HTR-8/SVneo (cell line): ENCODE results near the gene WNT5B.
"Not testable (repeated sequence)": the region's sequence is repeated elsewhere in the genome, so short reads cannot be mapped to it uniquely, and the experiment has no call there.

Experiments used
- DNase-seq: peaks from one replicate; pipeline ENCODE4 v3.0.0; 2011; ENCODE audit warnings: low spot score, mixed read lengths; ENCODE audit not compliant: insufficient read length
- FAIRE-seq: peaks from 2 replicates; lab custom pipeline; 2011; peaks lifted over from hg19 to GRCh38; lab: Jason Lieb, UNC

WNT5B gene

DNA sequence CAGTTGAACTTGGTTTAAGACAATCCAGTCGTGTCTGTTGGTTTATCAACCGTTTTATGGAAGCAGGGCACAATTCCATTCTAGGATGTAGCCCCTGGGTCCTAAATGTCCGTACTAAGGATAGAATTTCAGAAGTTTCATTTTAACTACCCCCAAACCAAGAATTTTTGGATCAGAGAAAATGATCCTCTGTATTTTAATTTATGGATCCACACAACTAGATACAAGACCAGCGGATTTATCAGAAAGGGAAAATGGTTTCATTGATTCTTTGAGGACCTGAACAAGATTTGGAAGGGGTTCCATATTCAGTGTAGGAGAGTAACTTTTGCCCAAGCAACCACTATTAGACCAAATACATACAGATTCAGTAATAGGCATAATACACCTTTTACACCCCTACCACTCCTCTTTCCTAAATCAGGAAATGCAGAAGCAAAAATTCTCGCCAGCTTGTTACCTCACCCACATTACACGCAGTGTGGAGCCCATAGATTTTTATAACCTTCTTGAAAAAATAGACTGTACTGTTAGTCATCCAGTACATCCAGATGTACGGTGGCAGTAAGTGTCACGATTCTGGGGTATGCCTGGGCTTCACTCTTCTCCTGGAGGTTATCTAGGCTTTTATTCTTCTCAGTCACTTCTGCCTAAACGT, 33.2 kb upstream of the WNT5B start:
- FAIRE-seq (no peak), DNase-seq (no peak)

DNA sequence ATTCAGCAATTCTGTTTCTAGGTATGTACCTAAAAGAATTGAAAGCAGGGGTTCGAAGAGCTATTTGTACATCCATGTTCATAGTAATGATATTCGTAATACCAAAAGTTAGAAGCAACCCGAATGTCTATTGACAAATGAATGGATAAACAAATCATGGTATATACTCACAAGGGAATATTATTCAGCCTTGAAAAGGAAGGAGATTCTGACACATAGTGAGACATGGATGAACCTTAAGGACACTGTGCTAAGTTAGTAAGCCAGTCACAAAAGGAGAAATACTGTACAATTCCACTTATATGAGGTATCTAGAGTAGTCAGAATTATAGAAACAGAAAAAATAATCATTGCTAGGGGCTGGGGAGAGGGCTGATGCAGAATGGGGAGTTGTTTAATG, 30.3 kb upstream of the WNT5B start:
- no peak for FAIRE-seq

DNA sequence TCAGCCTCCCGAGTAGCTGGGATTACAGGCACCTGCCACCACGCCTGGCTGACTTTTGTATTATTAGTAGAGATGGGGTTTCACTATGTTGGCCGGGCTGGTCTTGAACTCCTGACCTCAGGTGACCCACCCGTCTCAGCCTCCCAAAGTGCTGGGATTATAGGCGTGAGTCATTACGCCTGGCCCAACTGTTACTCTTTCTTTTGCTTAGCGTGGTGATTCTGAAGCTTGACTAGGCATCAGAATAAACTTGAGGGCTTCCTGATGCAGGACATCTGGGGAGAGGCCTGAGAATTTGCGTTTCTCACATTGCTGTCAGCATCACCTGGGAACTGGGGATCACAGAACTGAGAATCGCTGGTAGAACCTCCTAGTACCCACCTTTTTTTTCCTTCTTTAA, 26.3 kb upstream of the WNT5B start:
- not testable (repeated sequence) for DNase-seq

More for the DNA sequence above, 30.3 kb upstream of the WNT5B start:
- no peak for DNase-seq

DNA sequence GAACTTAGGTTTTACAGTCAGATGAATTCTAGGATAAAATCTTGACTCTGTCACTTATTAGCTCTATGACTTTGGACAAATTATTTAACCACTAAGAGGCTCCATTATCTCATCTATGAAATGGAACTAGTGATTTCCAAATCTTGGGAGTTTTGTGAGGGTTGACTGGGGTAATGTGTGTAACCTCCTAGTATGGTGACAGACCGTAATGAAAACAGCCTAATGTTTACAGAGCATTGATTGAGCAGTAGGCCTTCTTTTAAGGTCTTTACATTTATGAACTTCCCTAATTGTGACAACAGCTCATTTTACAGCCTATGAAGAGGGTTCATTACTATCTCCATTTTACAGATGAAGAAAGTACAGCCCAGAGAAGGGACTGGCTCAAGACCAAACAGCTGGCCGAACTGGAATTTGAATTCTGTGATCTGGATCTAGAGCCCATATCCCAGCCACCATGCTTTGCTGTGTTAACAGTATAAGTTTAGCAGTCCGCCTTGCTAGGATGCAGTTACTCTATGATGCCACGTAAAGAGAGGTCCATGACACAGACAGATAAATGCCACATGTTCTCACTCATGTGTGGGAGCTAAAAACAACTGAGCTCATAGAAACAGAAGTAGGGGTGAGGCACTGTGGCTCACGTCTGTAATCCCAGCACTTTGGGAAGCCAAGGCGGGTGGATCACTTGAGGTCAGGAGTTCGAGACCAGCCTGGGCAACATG, 25.6 kb upstream of the WNT5B start:
- no peak for DNase-seq
- peak; percentile 79 for FAIRE-seq

More for the DNA sequence above, 26.3 kb upstream of the WNT5B start:
- FAIRE-seq, result not testable (repeated sequence)

DNA sequence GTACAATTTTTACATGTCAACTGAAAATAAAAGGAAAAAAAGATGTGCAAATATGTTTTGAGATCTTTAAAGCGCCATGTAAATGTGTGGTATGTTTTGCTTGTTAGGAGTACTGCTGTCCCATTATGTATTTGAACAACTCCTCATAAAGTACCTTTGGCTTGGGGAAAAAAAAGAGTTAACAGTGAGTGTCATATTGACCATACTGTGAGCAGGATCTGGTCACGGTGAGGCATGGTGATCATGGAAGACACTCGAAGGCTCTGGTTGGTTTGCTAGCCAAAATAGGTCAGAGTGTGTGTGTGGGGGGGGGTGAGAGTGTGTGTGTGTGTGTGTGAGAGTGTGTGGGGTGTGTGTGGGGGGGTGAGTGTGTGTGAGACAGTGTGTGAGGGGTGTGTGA, 24.6 kb upstream of the WNT5B start:
- FAIRE-seq (no peak), DNase-seq (no peak)

DNA sequence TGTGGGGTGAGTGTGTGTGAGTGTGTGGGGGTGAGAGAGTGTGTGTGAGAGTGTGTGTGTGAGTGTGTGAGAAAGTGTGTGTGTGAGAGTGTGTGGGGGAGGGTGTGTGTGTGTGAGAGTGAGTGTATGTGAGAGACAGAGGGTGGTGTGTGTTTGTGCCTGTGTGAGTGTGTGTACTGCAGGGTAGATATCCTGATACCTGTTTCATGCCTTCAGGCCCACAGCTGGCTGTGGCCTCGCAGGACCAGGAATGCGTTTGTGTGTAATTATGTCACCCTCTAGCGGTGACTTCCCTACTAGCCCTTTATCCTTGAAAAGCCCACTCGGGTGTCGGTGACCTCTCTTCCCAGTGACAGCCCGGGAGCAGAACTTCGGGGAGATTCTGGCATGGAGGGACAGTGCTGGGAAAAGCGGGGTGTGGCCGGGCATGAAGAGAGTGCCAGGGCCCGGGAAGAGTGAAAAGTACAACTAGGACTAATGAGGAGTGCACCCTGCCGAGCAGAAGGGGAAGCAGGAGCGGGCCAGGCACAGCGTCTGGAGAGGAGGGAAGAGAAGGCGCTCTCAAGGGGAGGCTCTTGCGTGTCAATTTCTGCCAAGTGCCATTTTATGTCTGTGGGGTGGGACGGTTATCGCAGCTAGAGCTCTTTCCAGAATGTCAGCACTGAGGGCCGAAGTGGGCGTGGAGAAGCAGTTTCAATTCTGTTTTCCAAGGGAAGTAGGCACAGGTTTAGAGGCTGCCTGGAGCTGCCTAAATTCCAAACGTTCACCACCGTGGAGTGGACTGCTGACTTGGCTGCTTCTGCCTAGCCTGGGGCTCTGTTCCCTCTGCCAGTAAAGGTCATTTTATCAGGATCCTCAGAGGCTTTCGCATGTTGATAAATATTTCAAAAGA, 23.7 kb upstream of the WNT5B start:
- peak; percentile 94 for DNase-seq
- FAIRE-seq, result peak; percentile 100

DNA sequence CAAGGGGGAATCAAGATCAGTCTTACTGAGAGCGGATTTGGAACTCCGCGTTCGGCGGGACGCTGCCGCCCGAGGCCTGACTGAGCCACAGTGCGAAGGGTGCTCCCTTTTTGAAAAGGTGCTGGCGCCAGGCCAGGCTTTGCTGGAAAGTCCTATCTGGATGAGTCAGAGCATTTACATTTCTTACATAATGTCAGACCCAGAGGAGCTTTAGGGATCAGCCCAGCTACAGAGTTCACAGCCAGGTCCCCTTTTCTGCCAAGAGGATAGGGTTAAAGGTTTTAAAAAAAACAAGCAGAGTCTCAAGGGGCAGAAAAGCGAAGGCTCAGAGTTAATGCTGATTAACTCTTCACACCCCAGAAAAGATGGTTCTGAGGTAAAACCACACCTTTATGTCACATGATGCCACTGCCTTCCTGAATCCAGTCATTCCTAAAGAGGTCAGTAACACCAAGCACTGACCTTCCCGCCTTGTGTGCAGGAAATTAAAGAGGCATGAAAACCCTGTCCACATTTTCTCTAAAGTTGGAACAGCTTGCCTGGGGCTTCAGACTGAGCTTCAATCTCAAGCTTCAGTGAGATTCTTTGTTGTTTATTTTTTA, 22.9 kb upstream of the WNT5B start:
- DNase-seq, result peak; percentile 92
- peak; percentile 20 for FAIRE-seq

DNA sequence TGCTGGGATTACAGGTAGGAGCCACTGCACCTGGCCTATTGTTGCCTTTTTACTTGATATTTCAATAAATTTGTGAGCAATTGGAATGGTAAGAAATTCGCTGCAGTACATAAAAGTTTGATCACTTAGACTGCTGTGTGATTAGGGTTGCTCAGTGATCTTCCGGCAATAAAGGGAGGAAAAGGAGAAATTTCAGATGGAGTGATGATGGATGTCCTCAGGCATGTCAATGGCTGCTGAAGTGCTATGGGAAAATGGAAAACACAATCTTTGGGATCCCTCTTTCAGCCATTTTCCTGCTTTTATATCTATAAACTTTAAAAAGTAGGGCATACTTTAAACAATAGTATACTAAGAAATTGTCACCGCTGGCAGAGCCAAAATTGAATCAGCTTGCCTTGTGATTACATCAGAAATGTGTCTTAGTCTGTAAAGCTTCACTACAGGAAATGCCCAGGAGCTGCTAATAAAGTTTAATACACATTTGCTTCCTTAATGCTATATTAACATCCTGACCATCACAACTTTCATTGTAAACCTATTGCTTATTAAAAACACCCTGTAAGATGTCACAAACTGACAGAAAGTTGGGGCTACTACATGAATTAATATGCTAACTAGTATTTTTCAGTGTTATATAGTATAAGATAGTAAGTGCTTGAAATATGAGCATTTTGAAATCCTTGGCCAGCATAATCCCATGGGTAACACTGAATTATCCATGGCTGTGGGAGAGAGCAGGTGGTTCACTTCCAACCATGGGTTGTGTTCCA, 20.9 kb upstream of the WNT5B start:
- no peak for DNase-seq
- FAIRE-seq, result no peak

DNA sequence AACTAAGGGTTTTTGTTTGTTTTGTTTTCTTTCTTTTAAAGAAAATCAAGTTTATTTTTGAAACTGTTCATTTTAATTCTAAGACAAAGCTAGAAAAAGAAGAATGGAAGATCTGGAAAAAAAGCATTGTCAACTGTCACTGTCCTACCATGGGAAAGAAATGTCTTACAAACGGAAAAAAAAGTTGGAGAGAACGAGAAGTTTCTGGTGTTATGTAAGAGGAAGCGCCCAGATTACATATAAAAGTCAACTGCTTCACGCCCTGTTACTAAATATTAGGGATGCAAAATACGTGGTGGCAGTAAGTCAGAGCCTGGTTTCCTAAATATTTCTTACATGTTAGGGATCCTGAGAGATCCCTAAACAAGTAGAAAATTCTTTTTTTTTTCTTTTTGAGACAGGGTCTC, 20.3 kb upstream of the WNT5B start:
- FAIRE-seq (no peak), DNase-seq (no peak)

DNA sequence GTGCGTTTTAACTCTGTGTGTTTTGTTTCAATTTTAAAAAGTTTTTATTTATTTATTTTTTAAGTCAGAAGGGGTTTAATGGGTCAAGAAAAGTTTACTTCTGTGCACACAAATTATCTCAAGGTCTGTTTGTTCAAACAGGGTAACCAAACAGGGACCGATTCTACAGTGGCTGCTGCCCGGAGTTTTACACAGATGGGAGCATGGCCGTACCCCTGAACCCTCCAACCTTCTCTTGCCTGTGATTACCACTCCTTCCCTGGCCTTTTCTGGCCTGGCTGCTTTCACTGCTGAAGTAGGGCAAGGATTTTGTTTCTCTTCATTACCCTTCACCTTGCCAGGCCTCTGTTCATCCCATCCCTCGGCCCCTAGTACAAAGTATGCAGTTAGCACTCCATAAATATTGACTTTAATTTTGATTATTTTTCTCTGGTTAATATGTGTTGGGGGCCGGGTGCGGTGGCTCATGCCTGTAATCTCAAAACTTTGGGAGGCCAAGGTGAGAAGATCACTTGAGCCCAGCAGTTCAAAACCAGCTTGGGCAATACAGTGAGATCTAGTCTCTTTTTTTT, 18.9 kb upstream of the WNT5B start:
- no peak for DNase-seq
- FAIRE-seq, result peak; percentile 4

DNA sequence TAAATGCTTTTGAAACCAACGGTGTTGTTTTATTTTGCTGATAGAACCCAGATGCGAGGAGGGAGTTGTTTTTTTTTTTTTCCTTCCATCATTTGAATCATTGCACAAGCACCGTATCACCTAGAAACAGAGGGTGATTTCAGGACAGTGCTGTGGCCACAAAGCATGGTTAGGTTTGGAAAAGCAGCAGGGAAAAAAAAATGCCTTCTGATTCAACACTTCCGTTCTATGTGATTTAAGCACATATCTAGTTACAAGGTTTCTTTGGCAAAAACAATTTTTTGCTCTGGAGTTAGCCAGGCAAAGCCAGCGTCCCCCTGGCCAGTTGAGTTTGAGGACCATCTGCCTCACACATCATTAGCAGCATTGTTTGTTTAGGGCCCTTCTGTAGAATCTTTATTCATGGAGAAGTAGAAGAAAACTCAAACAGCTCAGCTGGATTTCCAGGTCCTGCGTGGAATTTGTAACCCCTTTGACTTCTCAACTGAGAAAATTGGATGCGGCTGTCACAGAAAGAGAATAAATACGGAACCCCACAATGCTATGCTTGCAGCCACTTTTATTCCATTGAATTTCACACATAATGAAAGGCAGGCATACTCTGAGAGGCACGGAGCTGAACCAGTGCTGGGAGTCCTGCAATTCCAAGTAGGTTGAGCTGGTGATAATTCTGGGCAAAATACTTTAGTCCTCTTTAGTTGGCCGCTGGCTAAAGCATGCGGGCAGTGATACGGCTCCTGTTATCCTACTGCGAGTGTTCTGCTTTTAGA, 17.0 kb upstream of the WNT5B start:
- DNase-seq, result no peak
- FAIRE-seq, result peak; percentile 86

DNA sequence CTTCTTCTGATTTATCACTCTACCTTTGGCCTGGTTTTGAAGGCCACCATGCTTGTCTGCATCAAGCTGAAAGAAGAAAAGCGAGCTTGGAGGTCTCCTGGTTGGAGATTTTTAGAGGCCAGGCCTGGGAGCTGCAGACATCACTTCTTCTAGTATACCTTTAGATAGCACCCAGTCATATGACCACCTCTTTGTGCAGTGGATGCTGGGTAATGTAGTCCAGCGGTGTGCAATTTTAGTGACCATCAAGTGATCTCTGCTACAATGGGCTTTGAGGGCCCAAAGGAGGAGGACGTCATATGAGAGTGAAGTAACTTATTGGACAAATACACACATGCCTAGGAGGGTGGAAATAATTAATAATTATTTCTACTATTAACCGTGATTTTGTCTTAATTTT, 15.2 kb upstream of the WNT5B start:
- DNase-seq (no peak), FAIRE-seq (peak; percentile 85)

DNA sequence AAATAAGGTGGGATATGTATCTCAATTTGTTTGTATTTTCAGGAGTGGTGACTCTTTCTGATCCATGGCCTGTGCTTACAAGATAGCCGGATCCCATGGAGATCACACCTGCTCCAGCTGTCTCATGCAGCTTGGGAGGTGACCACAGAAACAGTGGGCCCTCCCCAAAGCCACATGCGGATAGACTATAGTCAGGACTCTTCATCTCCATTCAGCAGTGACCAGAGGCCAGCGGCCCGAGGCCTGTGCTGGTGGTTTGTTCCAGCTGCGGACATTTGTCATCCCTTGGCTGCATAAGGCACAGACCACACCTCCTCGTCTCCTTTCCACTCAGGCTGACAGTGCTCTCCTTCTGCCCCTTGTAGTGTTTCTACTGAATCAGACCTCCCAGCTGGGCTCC, 14.7 kb upstream of the WNT5B start:
- DNase-seq (no peak), FAIRE-seq (peak; percentile 72)

DNA sequence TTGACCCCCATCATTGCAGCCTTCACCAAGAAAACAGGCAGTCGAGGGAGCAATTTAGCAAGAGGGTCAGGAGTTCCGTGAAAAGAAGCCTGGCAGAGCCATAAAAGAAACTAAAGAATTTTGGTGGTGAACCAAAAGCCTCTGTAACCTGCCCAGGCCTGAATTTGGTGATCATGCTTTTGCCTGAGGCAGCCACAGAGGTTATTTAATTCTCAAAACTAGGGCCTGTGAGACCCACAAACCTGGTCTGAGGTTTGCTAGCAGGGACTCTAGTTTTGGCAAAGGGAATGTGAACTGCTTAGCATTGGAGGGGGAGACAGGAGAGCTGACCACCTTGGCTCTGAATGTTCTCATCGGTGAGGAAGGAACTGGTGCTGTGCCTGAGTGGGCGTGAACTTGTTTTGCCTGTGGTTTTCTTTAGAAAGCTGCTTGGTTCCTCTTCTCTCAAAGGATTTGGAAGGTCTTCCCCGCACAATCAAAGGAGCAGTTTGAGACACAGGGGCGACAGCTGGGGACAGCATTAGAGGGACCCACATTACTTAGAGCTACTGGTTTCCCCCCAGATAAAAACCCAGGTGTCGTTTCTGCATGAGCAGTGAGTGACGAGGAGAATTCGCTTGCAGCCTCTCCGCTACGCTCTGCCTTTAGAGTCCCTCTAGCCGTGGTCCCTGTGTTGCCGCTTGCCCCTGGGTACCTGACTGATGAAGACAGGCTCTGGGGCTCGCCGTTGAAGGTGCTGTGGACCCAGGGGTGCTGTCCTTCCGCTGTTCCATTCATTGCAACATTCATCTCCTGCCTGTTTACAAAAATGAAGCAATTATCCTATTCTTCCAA, 12.6 kb upstream of the WNT5B start:
- DNase-seq, result no peak
- FAIRE-seq, result peak; percentile 66

DNA sequence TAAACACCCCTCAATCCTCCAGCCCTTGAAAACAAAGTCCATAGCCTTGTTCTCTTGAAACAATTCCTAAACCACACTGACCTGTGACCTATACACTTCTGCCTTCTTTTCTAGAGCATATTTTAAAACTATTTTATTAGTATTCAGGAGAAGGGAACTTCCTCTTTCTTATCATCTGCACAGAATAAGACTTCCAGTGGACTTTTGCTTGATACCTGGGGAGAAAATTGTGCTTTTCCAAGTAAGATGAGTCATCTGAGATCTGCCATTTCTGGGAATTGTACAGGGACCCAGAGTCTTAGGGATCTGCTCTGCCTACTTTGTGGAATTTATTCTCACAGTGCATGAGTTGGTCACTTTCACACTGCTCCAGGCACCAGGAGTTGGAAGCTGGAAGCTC, 10.5 kb upstream of the WNT5B start:
- no peak for DNase-seq
- no peak for FAIRE-seq

DNA sequence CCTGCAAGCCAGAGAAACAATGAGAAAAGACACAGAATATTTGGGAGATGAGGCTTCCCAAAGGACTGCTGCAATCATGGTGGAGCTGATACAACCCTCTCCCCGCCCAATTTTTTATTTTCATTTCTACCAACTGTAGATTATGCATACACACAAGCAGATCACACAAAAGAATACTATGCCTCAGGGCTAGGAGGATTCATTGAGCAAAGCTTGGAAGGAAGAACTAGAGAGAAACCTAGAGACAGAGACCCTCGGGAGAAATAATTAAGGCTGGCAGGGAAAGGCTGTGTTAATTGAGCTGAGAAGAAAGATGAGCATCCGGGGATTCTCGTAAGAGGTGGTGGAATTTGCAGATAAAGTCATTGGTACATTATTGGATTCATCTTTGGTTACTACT, 9.9 kb upstream of the WNT5B start:
- no peak for FAIRE-seq
- DNase-seq, result no peak

DNA sequence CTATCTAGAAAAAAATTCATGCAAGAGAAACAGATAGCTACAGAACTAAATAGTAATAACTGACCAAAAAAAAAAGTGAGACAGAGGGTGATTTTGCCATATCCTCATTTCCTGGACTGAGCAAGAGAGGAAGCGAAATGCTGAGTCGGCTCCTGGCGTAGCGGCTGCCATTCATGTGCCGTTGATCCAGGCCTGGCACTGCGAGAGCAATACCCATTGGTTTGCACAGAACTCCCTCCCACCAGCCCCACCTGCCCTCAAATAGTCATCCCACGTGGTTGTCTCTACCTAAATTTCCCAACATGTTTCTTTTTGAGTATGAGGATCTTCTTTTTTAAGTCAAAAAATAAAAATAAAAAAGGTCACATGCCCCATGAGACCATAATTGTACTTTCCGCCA, 9.4 kb upstream of the WNT5B start:
- DNase-seq (no peak), FAIRE-seq (no peak)

DNA sequence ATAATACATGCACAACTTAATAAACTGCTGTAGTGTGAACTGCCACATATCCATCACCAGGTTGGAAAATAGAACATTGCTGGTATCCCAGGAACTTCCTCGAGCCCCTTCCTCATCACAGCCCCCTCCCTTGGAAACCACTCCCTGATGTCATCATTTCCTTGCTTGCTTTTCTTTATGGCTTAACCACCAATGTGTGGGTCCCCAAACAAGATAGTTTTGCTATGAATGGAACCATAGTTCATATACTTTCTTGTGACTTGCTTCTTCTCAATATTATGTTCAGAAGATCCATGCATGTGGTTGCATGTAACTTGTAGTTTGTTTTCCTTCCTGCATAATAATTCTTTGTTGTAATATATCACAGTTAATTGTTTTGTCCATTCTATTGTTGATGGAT, 8.9 kb upstream of the WNT5B start:
- DNase-seq, result no peak
- no peak for FAIRE-seq
